GM13976 (cell line): ENCODE data around the gene SLX4.

Source experiments
- DNase-seq: peaks from one replicate; pipeline ENCODE4 v3.0.0; 2012; ENCODE audit warnings: low spot score
- CTCF ChIP-seq: IDR thresholded peaks from 2 replicates; pipeline ENCODE4 v1.5.1; 2012; ENCODE audit warnings: borderline replicate concordance, mild to moderate bottlenecking; ENCODE audit not compliant: insufficient read depth; ENCODE audit errors: extremely low read depth, missing control alignments, control extremely low read depth
- in situ Hi-C: fragments of 300-500 bp; cut with MboI; formaldehyde crosslinking; loops from one replicate; pipeline ENCODE4 v1.12.0; 2022; ENCODE audit warnings: low sequenced_read_pairs, mixed read lengths, inconsistent platforms; ENCODE audit not compliant: unreplicated experiment

Gene SLX4

GRCh38 chr16:3589991-3590701, 21.3 kb downstream of the SLX4 start:
- DNase-seq, result no peak
- TF ChIP-seq CTCF, result no peak
- in situ Hi-C loops, result loop anchor here (10.0 kb wide), 1 partner anchor 65 kb away; the partner anchor contains the start of gene DNASE1

- in situ Hi-C loops, result no loop called here
- no peak for TF ChIP-seq CTCF
- no peak for DNase-seq
Observed at GRCh38 chr16:3589441-3589921, 21.9 kb downstream of the SLX4 start.

GRCh38 chr16:3589001-3589400, 22.4 kb downstream of the SLX4 start:
- TF ChIP-seq CTCF, result no peak
- in situ Hi-C loops, result no loop called here

GRCh38 chr16:3587547-3588110, 23.8 kb downstream of the SLX4 start:
- peak; percentile 59 for DNase-seq
- in situ Hi-C loops, result no loop called here
- no peak for TF ChIP-seq CTCF

More at GRCh38 chr16:3589001-3589400, 22.4 kb downstream of the SLX4 start:
- DNase-seq, result no peak

- TF ChIP-seq CTCF, result no peak
- in situ Hi-C loops, result no loop called here
- DNase-seq, result no peak
Observed at GRCh38 chr16:3584412-3584811, 27.0 kb downstream of the SLX4 start.

- in situ Hi-C loops, result no loop called here
- no peak for TF ChIP-seq CTCF
- DNase-seq, result no peak
Observed at GRCh38 chr16:3583303-3584038, 27.9 kb downstream of the SLX4 start.
